ENCODE measurements around the gene LCNL1.

Gene LCNL1

GRCh38 chr9:136977223-136977622, 5.6 kb upstream of the LCNL1 start, which contains the start of gene PTGDS:
Gene PTGDS, plus strand, starts transcription at chr9:136977504. Its CDS starts 75 bp downstream, at chr9:136977579.
- DNase-seq: no peak

DNA sequence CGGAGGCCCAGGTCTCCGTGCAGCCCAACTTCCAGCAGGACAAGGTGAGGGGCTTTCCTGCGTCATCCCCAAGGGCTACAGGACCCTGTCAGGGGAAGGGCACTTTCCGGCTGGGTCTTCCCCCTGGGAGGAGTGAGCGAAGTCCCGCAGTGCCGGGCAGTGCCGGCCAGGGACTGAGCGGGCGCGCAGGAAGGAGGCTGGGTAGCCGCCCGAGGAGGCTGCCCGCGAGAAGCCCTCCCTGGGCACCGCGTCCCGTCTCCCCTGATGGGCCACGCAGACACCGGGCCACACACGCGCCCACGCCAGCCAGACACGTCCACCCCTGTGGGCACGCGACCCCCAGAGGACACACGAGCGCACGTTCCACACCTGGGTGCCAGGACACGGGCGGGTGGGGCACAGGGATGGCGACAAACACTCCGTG, 5.1 kb upstream of the LCNL1 start:
- DNase-seq: no peak

DNA sequence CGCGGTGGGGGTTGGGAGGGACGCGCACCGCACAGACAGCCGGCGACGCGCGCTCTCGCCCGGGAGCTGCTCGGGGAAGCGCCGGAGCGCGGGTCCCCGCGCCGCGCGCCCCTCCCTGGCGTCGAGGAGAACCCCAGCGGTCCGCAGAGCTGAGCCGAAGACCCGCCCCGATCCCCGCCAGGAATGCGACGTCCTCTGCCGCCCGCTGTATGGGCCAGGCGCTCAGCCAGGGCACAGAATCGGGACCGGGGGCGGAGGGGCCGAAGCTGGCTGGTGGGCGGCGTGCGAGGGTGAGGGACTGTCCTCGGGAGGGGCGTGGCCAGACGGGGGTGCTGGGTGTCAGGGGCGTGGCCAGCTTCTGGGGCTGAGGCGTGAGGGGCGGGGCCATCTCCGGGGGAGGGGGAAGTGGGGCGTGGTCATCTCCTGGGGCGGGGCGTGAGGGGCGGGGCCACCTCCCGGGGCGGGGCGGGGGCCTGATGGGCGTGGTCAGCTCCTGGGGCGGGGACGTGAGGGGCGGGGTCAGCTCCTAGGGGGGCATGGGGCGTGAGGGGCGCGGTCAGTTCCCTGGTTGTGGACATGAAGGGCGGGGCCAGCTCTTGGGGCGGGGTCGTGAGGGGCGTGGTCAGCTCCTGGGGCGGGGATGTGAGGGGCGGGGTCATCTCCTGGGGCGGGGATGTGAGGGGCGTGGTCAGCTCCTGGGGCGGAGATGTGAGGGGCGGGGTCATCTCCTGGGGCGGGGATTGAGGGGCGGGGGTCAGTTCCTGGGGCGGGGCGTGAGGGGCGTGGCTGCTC, 4.5 kb upstream of the LCNL1 start:
- peak; percentile 53 for DNase-seq

GRCh38 chr9:136978865-136979544, 3.8 kb upstream of the LCNL1 start:
- no peak for DNase-seq

GRCh38 chr9:136979769-136980587, 2.8 kb upstream of the LCNL1 start:
- DNase-seq: no peak

DNA sequence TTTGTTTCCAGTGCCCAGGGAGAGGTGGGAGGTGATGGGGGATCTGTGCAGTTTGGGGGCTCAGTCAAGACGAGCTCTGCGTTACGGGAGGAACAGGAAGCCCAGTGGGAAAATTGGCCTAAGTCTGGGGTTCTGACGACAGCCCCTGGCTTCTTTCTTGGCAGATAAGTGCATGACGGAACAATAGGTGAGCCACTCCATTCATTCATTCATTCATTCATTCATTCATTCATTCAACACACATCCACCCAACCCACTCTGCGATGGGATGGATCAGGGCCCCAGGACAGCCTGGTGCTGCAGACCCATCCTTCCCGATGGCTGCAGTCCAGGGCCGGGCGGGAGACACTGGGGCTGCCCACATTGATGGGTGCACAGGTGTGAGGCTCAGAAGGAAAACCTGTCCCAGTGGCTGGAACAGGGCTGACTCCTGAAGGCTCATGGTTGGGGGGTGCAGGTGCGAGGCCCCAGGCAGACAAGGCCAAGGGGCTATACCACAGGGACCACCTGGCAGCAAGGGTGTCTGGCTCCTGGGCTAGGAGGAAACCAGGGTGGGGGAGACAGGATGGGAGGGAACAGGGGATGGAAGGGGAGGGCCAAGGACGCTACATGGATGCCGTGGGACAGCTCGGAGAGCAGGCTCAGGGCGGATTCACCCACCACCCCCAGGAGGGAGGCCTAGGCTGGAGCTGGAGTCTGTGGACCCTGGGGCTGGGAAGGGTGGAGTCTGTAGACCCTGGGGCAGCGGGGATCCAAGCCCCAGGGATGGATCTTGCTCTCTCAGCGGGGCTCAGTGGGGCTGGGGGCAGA, 1.9 kb upstream of the LCNL1 start:
- DNase-seq: no peak

GRCh38 chr9:136981588-136982231, 1.1 kb upstream of the LCNL1 start:
- no peak for DNase-seq

DNA sequence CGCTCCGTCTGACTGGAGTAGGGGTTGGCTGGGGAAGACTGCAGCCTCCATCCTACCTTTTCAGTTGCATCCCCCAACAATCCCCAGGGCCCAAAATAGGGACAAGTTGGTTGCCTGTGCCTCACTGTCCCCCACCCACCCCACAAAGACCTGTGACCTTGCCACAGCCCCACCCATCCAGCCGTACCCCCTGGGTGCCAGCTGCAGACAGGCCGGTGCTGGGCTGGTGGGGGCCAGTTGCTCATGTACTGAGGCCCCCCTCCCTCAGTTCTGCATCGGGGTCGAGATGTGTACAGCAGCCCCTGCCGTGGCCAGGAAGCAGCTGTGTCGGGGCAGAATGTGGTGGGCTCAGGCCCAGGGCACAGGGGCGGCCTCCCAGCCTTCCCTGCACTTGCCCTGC, 374 bp downstream of the LCNL1 start:
- no peak for DNase-seq

DNA sequence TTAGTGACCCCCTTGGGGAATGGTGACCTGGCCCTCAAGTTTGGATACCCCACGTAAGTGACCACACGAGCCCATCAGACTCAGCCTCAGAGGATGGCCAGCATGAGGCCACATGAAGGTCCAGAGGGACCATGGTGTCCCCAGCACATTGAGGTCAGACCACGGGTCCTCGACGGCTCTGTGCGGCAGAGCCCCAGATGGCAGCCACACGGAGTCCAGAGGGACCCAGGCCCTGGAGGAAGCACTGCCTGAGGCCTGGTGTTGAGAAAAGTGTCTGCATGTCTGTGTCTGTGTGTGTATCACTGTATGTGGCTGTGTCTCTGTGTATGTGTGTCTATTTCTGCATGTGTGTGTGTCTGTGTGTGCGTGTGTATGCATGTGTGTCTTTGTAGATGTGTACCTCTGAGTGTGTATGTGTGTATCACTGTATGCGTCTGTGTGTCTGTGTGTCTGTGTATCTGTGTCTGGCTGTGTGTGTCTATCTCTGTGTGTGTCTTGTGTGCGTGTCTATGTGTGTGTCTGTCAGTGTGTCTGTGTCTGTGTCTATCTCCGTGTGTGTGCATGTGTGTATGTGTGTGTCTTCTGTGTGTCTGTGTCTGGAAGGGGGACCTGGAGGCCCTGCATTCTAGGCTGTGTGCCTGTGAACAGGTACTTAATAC, 992 bp downstream of the LCNL1 start:
- no peak for DNase-seq

DNA sequence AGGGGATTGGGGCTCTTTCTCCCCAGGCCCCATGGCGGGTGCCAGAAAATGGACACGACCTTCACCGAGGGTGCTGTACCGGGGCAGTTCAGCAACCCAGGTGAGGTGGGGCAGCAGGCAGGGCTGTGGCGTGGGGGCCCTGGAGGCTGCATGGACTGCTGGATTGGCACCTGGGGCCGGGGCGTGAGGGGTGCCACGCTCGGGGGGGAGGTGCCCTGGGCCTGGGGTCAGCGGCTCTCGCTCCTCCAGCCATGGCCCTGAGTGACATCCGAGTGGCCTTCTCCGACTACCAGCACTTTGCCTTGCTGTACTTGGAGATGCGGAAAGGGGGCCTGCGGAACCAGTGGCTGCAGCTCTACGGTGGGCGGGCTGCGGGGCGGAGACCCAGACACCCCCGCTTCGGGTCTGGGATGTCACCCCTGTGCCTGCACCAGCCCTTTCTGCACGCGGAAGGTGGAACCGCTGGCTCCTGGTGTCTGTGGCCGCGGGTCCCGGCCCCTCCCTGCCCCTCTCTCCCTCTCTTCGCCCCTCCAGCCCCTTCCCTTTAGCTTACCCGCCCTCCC, 1.8 kb downstream of the LCNL1 start:
- no peak for DNase-seq

GRCh38 chr9:136985027-136985602, 2.3 kb downstream of the LCNL1 start:
- no peak for DNase-seq

- DNase-seq: no peak
Observed at GRCh38 chr9:136985853-136986252, 3.1 kb downstream of the LCNL1 start.

GRCh38 chr9:136988872-136989271, 6.1 kb downstream of the LCNL1 start:
- DNase-seq: no peak

DNA sequence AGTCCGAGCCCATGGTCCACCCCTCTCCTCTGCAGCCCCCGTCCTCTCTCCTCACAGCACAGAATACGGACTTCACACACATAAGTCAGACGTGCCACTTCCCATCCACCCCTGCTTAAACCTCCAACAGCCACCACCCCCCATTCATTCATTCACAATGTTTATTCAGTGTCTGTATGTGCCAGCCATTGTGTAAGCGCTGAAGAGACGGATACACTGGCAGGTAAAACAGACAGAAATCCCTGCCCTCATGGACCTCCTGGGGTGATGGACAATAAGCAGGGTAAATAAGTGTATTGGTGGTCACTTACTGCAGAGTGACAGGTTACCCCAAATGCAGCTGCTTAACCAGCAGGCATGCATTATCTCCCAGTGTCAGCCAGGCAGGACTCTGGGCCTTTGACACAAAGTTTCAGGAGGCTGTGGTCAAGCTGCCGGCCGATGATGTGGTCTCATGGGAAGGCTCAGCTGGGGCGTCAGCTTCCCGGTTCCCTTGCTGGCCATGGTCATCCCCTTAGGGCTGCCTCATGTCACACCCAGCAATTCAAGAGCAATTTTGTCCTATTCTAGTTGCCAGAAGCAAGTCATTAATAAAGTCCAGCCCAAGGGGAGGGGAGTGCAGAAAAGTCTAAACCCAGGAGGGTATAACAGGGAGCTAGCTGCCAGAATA, 7.6 kb downstream of the LCNL1 start:
- no peak for DNase-seq

DNA sequence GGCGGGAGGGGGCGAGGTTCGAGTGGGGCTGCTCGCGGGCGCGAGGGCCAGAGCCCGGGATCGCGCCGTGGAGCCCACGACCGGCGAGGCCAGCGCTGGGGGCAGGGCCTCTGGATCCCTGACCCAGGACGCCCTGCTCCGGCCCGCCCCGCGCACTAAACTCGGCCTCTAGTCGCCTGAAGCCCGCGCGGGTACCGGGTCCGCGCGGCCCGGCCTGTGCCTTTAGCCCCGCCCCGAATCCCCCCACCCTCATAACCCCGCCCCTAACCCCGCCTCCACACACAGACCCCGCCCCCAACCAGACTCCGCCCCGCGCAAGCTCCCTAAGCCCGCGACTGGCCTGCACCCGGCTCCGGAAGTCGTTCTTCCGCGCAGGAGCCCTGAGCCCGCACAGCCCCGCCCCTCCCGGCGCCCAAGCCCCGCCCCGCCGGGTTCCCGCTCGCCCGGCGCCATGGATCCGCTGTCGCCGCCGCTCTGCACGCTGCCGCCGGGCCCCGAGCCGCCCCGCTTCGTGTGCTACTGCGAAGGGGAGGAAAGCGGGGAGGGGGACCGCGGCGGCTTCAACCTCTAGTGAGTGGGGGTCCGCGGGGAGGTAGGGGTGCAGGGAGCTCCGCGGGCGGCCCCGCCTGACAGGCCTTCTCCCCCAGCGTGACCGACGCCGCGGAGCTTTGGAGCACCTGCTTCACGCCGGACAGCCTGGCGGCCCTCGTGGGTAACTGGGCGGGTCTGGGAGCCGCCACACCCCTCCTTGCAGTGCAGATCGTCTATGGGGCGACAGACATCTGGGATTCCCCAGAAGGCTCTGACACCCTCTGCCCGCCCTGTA, 9.4 kb downstream of the LCNL1 start, which contains the start of gene PAXX:
Gene PAXX (plus strand): TSS at position 430 of the 826 bp plus-strand sequence. CDS start 22 bp downstream, at position 452.
- DNase-seq: peak; percentile 47

GRCh38 chr9:136992819-136993369, 10.1 kb downstream of the LCNL1 start:
- DNase-seq: no peak

DNA sequence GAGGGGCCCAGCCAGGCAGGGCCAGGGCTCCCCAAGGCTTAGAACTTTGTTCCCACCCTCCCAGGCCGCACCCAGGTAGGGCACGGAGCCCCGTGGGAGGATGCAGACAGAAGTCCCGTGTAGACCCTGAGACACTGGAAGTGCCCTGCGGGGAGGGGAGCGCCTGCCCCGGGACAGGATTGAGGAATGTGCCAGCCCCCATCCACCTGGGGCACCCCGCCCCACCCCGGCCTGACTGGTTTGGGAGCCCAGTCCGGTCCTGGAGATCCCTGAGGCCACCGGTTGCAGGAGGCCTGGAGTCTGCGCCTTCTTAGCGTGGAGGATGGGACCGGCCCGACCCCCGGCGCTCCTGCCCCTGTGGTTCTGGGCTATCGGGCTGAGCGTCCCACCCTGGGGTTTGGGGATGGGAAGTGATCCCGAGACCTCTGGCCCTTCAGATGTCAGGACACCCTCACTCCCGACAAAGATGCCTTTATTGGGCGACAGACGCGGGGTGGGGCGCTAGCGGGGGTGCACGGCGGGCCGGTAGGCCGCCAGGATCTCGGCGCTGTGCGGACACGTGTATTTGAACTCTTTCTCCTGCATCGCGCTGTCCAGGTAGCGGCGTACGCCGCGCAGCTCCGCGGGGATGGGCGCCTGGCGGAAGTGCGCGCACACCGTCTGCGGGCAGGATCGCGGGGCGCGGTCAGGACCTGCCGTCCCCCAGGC, 11.5 kb downstream of the LCNL1 start:
- DNase-seq: no peak

DNA sequence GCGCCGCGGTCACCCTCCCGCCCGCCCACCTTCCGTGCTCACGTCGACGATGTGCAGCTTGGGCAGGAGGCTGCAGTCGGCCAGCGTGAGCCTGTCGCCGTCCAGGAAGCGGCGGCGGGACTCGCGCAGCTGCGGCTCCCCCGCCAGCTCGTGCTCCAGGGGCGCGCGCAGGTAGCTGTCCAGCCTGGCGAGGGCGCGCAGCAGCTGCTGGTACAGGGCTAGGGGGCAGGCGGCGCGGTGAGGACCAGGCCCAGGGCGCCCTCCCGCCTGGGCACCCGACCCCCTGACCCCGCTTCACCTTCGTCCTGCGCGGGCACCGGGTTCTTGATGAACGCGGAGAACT, 12.1 kb downstream of the LCNL1 start:
- DNase-seq: no peak
